Stomach smooth muscle (tissue), 2 donors: ENCODE measurements around the gene ITGA3.

Experiments
- H3K27ac ChIP-seq: one replicate; pipeline ENCODE4 v1.7.0; 2013; ENCODE audit warnings: mild to moderate bottlenecking, low read length, inconsistent platforms
- H3K27me3 ChIP-seq, 2 donors: one replicate each; pipeline ENCODE4 v1.7.0; 2013; ENCODE audit warnings: low read length in 2 of 2; ENCODE audit not compliant: insufficient read depth in 2 of 2, control insufficient read depth in 1 of 2
- H3K36me3 ChIP-seq, 2 donors: one replicate each; pipeline ENCODE4 v1.7.0; 2013; ENCODE audit warnings: low read length in 2 of 2; ENCODE audit not compliant: control insufficient read depth in 2 of 2, insufficient read depth in 2 of 2
- H3K4me1 ChIP-seq: one replicate; pipeline ENCODE4 v1.7.0; 2013; ENCODE audit warnings: low read length; ENCODE audit not compliant: control insufficient read depth, insufficient read depth
- H3K4me3 ChIP-seq, 2 donors: one replicate each; pipeline ENCODE4 v1.7.0; 2013; ENCODE audit warnings: low read length in 2 of 2
- H3K9ac ChIP-seq, 2 donors: one replicate each; pipeline ENCODE4 v1.7.0; 2013; ENCODE audit warnings: low read length in 2 of 2, mild to moderate bottlenecking in 1 of 2
- H3K9me3 ChIP-seq, 2 donors: one replicate each; pipeline ENCODE4 v1.7.0; 2013; ENCODE audit warnings: low read length in 2 of 2; ENCODE audit not compliant: control insufficient read depth in 2 of 2
- donor health status: healthy.
- donor health status: Pancreatic carcinoma.

Gene ITGA3

GRCh38 chr17:50087246-50087911, 31.5 kb downstream of the ITGA3 start:
- H3K9ac ChIP-seq: no peak overlapping the region
- peaks cover 16 to 31% of the 10 kb centered on the region in 2 donors for H3K36me3 ChIP-seq
- no peaks in the 10 kb centered on the region for H3K27me3 ChIP-seq
- H3K4me1 ChIP-seq: no peaks in the 10 kb centered on the region
- no peak overlapping the region for H3K4me3 ChIP-seq
- H3K9me3 ChIP-seq: no peaks in the 10 kb centered on the region
- peak overlapping the region; percentile 24 for H3K27ac ChIP-seq

- H3K9me3 ChIP-seq: no peaks in the 10 kb centered on the region
- no peaks in the 10 kb centered on the region for H3K4me1 ChIP-seq
- no peak overlapping the region for H3K27ac ChIP-seq
- H3K9ac ChIP-seq: no peak overlapping the region
- H3K27me3 ChIP-seq: no peaks in the 10 kb centered on the region
- H3K36me3 ChIP-seq: peaks cover 14 to 29% of the 10 kb centered on the region in 2 donors
- no peak overlapping the region for H3K4me3 ChIP-seq
These were observed 32.0 kb downstream of the ITGA3 start for GRCh38 chr17:50087912-50088405.

- H3K4me3 ChIP-seq: no peak overlapping the region
- no peaks in the 10 kb centered on the region for H3K27me3 ChIP-seq
- H3K9ac ChIP-seq: no peak overlapping the region
- H3K27ac ChIP-seq: no peak overlapping the region
- no peaks in the 10 kb centered on the region for H3K4me1 ChIP-seq
- no peaks in the 10 kb centered on the region for H3K9me3 ChIP-seq
- peaks cover 10 to 29% of the 10 kb centered on the region in 2 donors for H3K36me3 ChIP-seq
These were observed 33.3 kb downstream of the ITGA3 start for GRCh38 chr17:50088952-50089825.

- Histone ChIP-seq H3K4me3 (no peak overlapping the region), H3K27me3 (no peaks in the 10 kb centered on the region), H3K9me3 (no peaks in the 10 kb centered on the region), H3K36me3 (peaks cover 10 to 26% of the 10 kb centered on the region in 2 donors), H3K27ac (no peak overlapping the region), H3K4me1 (peaks cover 6% of the 10 kb centered on the region), H3K9ac (no peak overlapping the region)
These were observed 34.2 kb downstream of the ITGA3 start for GRCh38 chr17:50090071-50090470.

GRCh38 chr17:50090971-50091917, 35.3 kb downstream of the ITGA3 start:
- Histone ChIP-seq H3K27me3 (no peaks in the 10 kb centered on the region), H3K9ac (peak overlapping the region in 1 of 2 donors; percentile 29), H3K4me1 (peaks cover 12% of the 10 kb centered on the region), H3K4me3 (no peak overlapping the region), H3K9me3 (no peaks in the 10 kb centered on the region), H3K27ac (peak overlapping the region; percentile 46), H3K36me3 (peaks cover 10 to 26% of the 10 kb centered on the region in 2 donors)

GRCh38 chr17:50091918-50092285, 36.0 kb downstream of the ITGA3 start:
- H3K36me3 ChIP-seq: peaks cover 10 to 26% of the 10 kb centered on the region in 2 donors
- no peaks in the 10 kb centered on the region for H3K27me3 ChIP-seq
- H3K9me3 ChIP-seq: no peaks in the 10 kb centered on the region
- peaks cover 19% of the 10 kb centered on the region for H3K4me1 ChIP-seq
- H3K9ac ChIP-seq: no peak overlapping the region
- peak overlapping the region; percentile 46 for H3K27ac ChIP-seq
- H3K4me3 ChIP-seq: no peak overlapping the region

- Histone ChIP-seq H3K9me3 (no peaks in the 10 kb centered on the region), H3K4me3 (no peak overlapping the region), H3K27me3 (no peaks in the 10 kb centered on the region), H3K36me3 (peaks cover 17 to 31% of the 10 kb centered on the region in 2 donors), H3K27ac (no peak overlapping the region), H3K4me1 (peaks cover 32% of the 10 kb centered on the region), H3K9ac (peak overlapping the region in 1 of 2 donors; percentile 10)
These were observed 37.3 kb downstream of the ITGA3 start for GRCh38 chr17:50093246-50093645.

- peaks cover 37% of the 10 kb centered on the region for H3K4me1 ChIP-seq
- peaks cover 18 to 33% of the 10 kb centered on the region in 2 donors for H3K36me3 ChIP-seq
- H3K27me3 ChIP-seq: no peaks in the 10 kb centered on the region
- peak overlapping the region in 1 of 2 donors; percentile 76 for H3K9ac ChIP-seq
- H3K4me3 ChIP-seq: no peak overlapping the region
- no peaks in the 10 kb centered on the region for H3K9me3 ChIP-seq
- H3K27ac ChIP-seq: no peak overlapping the region
These were observed 37.9 kb downstream of the ITGA3 start for GRCh38 chr17:50093807-50094206.

- Histone ChIP-seq H3K4me1 (peaks cover 42% of the 10 kb centered on the region), H3K9ac (peak overlapping the region; percentile 76 to 83), H3K4me3 (peak overlapping the region; percentile 94 to 96), H3K27ac (peak overlapping the region; percentile 88), H3K36me3 (peaks cover 17 to 30% of the 10 kb centered on the region in 2 donors), H3K9me3 (no peaks in the 10 kb centered on the region), H3K27me3 (no peaks in the 10 kb centered on the region)
These were observed 38.4 kb downstream of the ITGA3 start for GRCh38 chr17:50094243-50094752.
